HepG2 (cell line): ENCODE results near the gene INHA. TPM values are rescaled to one million over a fixed set of nuclear protein-coding genes. Genes with fewer than 3 reads are reported as not detected.

ENCODE experiments used
- AGO2 ChIP-seq: fragments of 200-400 bp; formaldehyde crosslinking; optimal IDR thresholded peaks from 2 replicates; pipeline ENCODE3; 2017; ENCODE audit warnings: mild to moderate bottlenecking, low read depth, low read length, moderate library complexity
- AHR ChIP-seq: IDR thresholded peaks from 2 replicates; pipeline ENCODE4 v1.6.1; 2018; ENCODE audit warnings: missing genetic modification reagents, missing compliant biosample characterization
- BRCA1 ChIP-seq: sonication (generic); formaldehyde crosslinking; IDR thresholded peaks from 2 replicates; pipeline ENCODE4 v1.4.0; 2020; ENCODE audit warnings: missing genetic modification reagents
- HNRNPK ChIP-seq: fragments of 200-400 bp; formaldehyde crosslinking; IDR thresholded peaks from 2 replicates; pipeline ENCODE4 v1.6.1; 2018; ENCODE audit warnings: low read length, low read depth, moderate library complexity, mild to moderate bottlenecking; ENCODE audit not compliant: poor library complexity, severe bottlenecking
- JDP2 ChIP-seq: sonication (generic); formaldehyde crosslinking; IDR thresholded peaks from 2 replicates; pipeline ENCODE4 v1.8.1; 2022; ENCODE audit warnings: missing genetic modification reagents, borderline replicate concordance
- NCOR1 ChIP-seq: fragments of 200-600 bp; sonication (generic); IDR thresholded peaks from 2 replicates; pipeline ENCODE4 v1.7.0; 2017; ENCODE audit warnings: antibody characterized with exemption, low read length, borderline replicate concordance
- NFE2 ChIP-seq: sonication (generic); formaldehyde crosslinking; IDR thresholded peaks from 2 replicates; pipeline ENCODE4 v1.4.0; 2020; ENCODE audit warnings: missing genetic modification reagents
- SKI ChIP-seq: fragments of 450-650 bp; IDR thresholded peaks from one replicate; pipeline ENCODE4 v1.6.1; 2018; ENCODE audit warnings: mild to moderate bottlenecking; ENCODE audit not compliant: partially characterized antibody
- SP4 ChIP-seq: sonication (generic); formaldehyde crosslinking; IDR thresholded peaks from 2 replicates; pipeline ENCODE4 v1.8.1; 2023; ENCODE audit warnings: mild to moderate bottlenecking, missing genetic modification reagents
- ZBTB1 ChIP-seq: sonication (generic); formaldehyde crosslinking; IDR thresholded peaks from 2 replicates; pipeline ENCODE4 v1.4.0; 2020; ENCODE audit warnings: missing genetic modification reagents, borderline replicate concordance
- ZMYM3 ChIP-seq: sonication (generic); formaldehyde crosslinking; IDR thresholded peaks from 2 replicates; pipeline ENCODE4 v1.5.1; 2020; ENCODE audit warnings: mild to moderate bottlenecking, missing genetic modification reagents
- ZNF563 ChIP-seq: sonication (generic); formaldehyde crosslinking; IDR thresholded peaks from 2 replicates; pipeline ENCODE4 v1.8.0; 2022; ENCODE audit warnings: mild to moderate bottlenecking, moderate library complexity, missing genetic modification reagents
- ZNF678 ChIP-seq: sonication (generic); formaldehyde crosslinking; IDR thresholded peaks from 2 replicates; pipeline ENCODE4 v1.4.0; 2020; ENCODE audit warnings: mild to moderate bottlenecking, missing genetic modification reagents
- polyA plus RNA-seq, 8 experiments: library from polyadenylated mRNA; depleted of rRNA in 3 of 8; stranded (reverse) in 7 of 8; unstranded in 1 of 8; fragments of >200 nt; fragmentation: Illumina TruSeq in 4 of 8; extraction: Trizol in 4 of 8; gene quantifications; 2 replicates each; pipeline versions ENCODE4 v1.2.1 to v1.2.3, GENCODE V29; 2011 to 2016; ENCODE audit warnings: low read depth in 4 of 8, missing spikeins in 1 of 8, mixed read lengths in 1 of 8; ENCODE audit not compliant: insufficient read depth in 1 of 8
- total RNA-seq, 5 experiments: library from RNA; depleted of rRNA; stranded (reverse); fragments of >200 nt; fragmentation: Illumina TruSeq; extraction: Trizol; gene quantifications; 2 replicates each; pipeline ENCODE4 v1.2.3, GENCODE V29; 2016; ENCODE audit warnings: low read depth in 1 of 5
- TF ChIP-seq, protein P1 (sequence below): sonication (generic); formaldehyde crosslinking; IDR thresholded peaks from 2 replicates; pipeline ENCODE4 v1.5.0; 2020; ENCODE audit warnings: mild to moderate bottlenecking, missing genetic modification reagents, borderline replicate concordance
- TF ChIP-seq, protein P2 (sequence below): sonication (generic); formaldehyde crosslinking; IDR thresholded peaks from 2 replicates; pipeline ENCODE4 v1.4.0; 2020; ENCODE audit warnings: mild to moderate bottlenecking, missing genetic modification reagents, borderline replicate concordance
- TF ChIP-seq, protein P3 (sequence below): sonication (generic); formaldehyde crosslinking; IDR thresholded peaks from 2 replicates; pipeline ENCODE4 v1.4.0; 2020; ENCODE audit warnings: mild to moderate bottlenecking, missing genetic modification reagents
- TF ChIP-seq, protein P4 (sequence below): sonication (generic); formaldehyde crosslinking; IDR thresholded peaks from 2 replicates; pipeline ENCODE4 v1.5.0; 2020; ENCODE audit warnings: missing genetic modification reagents, mild to moderate bottlenecking, borderline replicate concordance

INHA gene
- total and polyA plus RNA-seq, 2 of the 13 experiments (the other 11 are each of a cell fraction or from before 2014, with no cell fraction given), result 4.1 to 15.2 TPM

DNA sequence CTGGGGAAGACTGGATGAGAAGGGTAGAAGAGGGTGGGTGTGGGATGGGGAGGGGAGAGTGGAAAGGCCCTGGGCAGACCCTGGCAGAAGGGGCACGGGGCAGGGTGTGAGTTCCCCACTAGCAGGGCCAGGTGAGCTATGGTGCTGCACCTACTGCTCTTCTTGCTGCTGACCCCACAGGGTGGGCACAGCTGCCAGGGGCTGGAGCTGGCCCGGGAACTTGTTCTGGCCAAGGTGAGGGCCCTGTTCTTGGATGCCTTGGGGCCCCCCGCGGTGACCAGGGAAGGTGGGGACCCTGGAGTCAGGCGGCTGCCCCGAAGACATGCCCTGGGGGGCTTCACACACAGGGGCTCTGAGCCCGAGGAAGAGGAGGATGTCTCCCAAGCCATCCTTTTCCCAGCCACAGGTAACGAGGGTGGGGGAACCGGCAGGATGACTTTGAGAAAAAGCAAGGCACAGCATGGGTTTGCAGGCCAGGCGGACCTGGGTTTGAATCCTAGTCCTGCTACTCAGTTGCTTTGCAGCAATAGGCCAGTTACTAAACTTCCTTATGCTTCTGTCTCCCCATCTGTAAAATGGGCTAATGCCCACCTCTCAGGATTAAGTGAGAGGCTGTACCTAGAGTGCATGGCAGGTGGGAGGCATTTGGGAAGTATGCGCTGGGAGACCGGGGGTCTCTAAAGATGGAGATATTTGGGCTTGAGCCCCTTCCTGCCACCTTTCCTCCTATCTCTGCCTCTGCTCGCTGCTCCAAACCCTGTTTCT lies at the start of gene INHA (continued):
- TF ChIP-seq, protein P1, sequence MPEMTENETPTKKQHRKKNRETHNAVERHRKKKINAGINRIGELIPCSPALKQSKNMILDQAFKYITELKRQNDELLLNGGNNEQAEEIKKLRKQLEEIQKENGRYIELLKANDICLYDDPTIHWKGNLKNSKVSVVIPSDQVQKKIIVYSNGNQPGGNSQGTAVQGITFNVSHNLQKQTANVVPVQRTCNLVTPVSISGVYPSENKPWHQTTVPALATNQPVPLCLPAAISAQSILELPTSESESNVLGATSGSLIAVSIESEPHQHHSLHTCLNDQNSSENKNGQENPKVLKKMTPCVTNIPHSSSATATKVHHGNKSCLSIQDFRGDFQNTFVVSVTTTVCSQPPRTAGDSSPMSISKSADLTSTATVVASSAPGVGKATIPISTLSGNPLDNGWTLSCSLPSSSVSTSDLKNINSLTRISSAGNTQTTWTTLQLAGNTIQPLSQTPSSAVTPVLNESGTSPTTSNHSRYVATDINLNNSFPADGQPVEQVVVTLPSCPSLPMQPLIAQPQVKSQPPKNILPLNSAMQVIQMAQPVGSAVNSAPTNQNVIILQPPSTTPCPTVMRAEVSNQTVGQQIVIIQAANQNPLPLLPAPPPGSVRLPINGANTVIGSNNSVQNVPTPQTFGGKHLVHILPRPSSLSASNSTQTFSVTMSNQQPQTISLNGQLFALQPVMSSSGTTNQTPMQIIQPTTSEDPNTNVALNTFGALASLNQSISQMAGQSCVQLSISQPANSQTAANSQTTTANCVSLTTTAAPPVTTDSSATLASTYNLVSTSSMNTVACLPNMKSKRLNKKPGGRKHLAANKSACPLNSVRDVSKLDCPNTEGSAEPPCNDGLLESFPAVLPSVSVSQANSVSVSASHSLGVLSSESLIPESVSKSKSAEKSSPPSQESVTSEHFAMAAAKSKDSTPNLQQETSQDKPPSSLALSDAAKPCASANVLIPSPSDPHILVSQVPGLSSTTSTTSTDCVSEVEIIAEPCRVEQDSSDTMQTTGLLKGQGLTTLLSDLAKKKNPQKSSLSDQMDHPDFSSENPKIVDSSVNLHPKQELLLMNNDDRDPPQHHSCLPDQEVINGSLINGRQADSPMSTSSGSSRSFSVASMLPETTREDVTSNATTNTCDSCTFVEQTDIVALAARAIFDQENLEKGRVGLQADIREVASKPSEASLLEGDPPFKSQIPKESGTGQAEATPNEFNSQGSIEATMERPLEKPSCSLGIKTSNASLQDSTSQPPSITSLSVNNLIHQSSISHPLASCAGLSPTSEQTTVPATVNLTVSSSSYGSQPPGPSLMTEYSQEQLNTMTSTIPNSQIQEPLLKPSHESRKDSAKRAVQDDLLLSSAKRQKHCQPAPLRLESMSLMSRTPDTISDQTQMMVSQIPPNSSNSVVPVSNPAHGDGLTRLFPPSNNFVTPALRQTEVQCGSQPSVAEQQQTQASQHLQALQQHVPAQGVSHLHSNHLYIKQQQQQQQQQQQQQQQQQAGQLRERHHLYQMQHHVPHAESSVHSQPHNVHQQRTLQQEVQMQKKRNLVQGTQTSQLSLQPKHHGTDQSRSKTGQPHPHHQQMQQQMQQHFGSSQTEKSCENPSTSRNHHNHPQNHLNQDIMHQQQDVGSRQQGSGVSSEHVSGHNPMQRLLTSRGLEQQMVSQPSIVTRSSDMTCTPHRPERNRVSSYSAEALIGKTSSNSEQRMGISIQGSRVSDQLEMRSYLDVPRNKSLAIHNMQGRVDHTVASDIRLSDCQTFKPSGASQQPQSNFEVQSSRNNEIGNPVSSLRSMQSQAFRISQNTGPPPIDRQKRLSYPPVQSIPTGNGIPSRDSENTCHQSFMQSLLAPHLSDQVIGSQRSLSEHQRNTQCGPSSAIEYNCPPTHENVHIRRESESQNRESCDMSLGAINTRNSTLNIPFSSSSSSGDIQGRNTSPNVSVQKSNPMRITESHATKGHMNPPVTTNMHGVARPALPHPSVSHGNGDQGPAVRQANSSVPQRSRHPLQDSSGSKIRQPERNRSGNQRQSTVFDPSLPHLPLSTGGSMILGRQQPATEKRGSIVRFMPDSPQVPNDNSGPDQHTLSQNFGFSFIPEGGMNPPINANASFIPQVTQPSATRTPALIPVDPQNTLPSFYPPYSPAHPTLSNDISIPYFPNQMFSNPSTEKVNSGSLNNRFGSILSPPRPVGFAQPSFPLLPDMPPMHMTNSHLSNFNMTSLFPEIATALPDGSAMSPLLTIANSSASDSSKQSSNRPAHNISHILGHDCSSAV (CRISPR knock-in tag), result 0 out of 2 replicates have a peak, but pooled peaks have one; percentile 46
- TF ChIP-seq AHR (CRISPR knock-in tag), result 0 out of 2 replicates have a peak, but pooled peaks have one; percentile 48
- TF ChIP-seq ZNF678 (CRISPR knock-in tag), result 0 out of 2 replicates have a peak, but pooled peaks have one; percentile 42
- TF ChIP-seq SKI, result peak; percentile 2
- no peak for TF ChIP-seq BRCA1 (CRISPR knock-in tag)
- TF ChIP-seq, protein P2, sequence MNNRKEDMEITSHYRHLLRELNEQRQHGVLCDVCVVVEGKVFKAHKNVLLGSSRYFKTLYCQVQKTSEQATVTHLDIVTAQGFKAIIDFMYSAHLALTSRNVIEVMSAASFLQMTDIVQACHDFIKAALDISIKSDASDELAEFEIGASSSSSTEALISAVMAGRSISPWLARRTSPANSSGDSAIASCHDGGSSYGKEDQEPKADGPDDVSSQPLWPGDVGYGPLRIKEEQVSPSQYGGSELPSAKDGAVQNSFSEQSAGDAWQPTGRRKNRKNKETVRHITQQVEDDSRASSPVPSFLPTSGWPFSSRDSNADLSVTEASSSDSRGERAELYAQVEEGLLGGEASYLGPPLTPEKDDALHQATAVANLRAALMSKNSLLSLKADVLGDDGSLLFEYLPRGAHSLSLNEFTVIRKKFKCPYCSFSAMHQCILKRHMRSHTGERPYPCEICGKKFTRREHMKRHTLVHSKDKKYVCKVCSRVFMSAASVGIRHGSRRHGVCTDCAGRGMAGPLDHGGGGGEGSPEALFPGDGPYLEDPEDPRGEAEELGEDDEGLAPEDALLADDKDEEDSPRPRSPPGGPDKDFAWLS (CRISPR knock-in tag), result no peak; the same call in 1 of the 2 replicates
- peak; percentile 45; the same call in 1 of the 2 replicates for TF ChIP-seq ZNF563 (CRISPR knock-in tag)
- TF ChIP-seq, protein P3, sequence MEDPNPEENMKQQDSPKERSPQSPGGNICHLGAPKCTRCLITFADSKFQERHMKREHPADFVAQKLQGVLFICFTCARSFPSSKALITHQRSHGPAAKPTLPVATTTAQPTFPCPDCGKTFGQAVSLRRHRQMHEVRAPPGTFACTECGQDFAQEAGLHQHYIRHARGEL (CRISPR knock-in tag), result no peak
- peak; percentile 72; the same call in 1 of the 2 replicates for TF ChIP-seq ZMYM3 (CRISPR knock-in tag)
- TF ChIP-seq NFE2, result no peak
- no peak for TF ChIP-seq SP4 (CRISPR knock-in tag)
- TF ChIP-seq HNRNPK, result peak; percentile 75
- no peak for TF ChIP-seq NCOR1
- peak; percentile 66 for TF ChIP-seq AGO2
- TF ChIP-seq ZBTB1, result no peak
- no peak for TF ChIP-seq JDP2 (CRISPR knock-in tag)
- TF ChIP-seq, protein P4, sequence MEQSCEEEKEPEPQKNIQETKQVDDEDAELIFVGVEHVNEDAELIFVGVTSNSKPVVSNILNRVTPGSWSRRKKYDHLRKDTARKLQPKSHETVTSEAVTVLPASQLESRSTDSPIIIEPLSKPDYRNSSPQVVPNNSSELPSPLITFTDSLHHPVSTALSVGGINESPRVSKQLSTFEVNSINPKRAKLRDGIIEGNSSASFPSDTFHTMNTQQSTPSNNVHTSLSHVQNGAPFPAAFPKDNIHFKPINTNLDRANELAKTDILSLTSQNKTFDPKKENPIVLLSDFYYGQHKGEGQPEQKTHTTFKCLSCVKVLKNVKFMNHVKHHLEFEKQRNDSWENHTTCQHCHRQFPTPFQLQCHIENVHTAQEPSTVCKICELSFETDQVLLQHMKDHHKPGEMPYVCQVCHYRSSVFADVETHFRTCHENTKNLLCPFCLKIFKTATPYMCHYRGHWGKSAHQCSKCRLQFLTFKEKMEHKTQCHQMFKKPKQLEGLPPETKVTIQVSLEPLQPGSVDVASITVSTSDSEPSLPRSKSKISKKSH (CRISPR knock-in tag), result no peak; the same call in 1 of the 2 replicates
